ENCODE measurements around the gene RPL34. TPM values are rescaled to one million over a fixed set of nuclear protein-coding genes. Genes with fewer than 3 reads are reported as not detected.
"Not testable (repeated sequence)": the region's sequence is repeated elsewhere in the genome, so short reads cannot be mapped to it uniquely, and the experiment has no call there.

RPL34 gene
- polyA plus RNA-seq, result 1,000 to 10,000 TPM; 3,144 to 7,957 (median 3,556) TPM

- H3K27ac ChIP-seq (ENCODE audit: low read depth, low read length), result peak within 1 kb of the TSS; percentile 3
- 0 to 1% (median 0%) methylated on average over 32 of the region's 32 CpGs for WGBS, 3 donors
These were observed at the start of gene RPL34 for GRCh38 chr4:108620101-108620932. Gene RPL34 (plus strand): TSS chr4:108620576. CDS start chr4:108621960, 1,384 bp downstream.

GRCh38 chr4:108570993-108571569 lies 49.3 kb upstream of the RPL34 start:
- no peak overlapping the region for H3K27ac ChIP-seq (ENCODE audit: low read depth, low read length)
- 55 to 80% (median 55%) methylated on average over 4 of the region's 4 CpGs for WGBS, 3 donors

DNA sequence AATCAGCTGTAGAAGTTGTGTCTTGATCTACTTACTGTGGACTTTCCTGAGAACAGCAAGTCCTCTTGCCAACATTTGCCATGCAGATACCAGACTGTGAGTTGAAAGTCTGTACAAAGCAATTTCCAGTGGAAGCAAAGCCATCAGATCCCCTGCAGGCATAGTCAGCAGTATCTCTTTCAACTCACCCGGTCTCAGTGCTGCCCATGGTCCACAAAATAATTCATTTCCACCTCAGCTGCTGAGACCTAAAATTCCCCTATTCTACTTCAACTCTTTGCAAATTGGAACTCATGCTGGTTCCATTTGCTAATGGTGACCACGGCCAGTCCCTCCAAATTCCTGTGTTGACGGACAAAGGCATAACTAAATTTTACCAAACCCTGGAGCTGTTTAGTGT lies 46.0 kb upstream of the RPL34 start:
- no peak overlapping the region for H3K27ac ChIP-seq (ENCODE audit: low read depth, low read length)
- 79 to 85% (median 82%) methylated on average over 3 of the region's 3 CpGs for WGBS, 3 donors

DNA sequence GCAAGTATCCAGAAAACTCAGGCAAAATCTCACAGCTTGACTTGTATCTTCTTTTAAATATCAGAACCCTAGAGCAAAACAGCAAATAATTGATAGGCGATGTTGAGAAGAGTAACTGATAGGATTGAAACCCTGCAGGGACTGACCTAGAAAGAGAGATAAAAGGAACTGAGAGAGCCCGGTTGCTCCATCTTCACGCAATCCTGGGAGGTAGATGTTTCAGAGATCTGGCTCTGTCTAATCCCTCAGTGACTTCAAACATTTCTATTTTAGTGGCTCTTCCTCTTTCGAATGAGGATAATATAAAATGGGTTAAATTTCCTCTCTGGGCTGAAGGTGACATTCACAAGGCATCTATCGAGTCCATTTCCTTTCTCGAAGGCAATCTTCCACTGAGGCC lies 39.3 kb upstream of the RPL34 start:
- H3K27ac ChIP-seq (ENCODE audit: low read depth, low read length), result no peak overlapping the region
- WGBS, 3 donors, result 44 to 71% (median 60%) methylated on average over 6 of the region's 6 CpGs

- WGBS, 3 donors, result 72 to 80% (median 80%) methylated on average over 3 of the region's 3 CpGs
These were observed 33.6 kb upstream of the RPL34 start for GRCh38 chr4:108586778-108587177.

DNA sequence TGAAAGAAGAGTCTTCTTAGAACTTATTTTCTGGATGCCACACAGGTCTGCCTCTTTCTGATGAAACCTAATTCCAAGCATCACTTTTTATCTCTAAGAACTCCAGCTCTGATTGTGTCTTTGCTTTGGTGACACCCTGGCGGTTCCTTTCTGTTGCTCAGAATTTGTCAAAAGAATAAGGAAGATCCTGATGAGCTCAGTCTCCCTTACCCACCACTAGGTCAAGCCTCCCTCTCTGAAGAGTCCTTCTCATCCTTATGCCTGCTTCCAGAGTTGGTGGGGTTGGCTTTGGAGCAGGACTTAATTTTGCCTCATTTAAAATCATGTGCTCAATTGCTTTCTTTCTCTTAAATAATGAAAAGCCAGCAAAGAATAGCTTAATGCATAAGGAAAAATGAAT lies 31.5 kb upstream of the RPL34 start:
- WGBS, 3 donors, result 83 to 93% (median 86%) methylated on average over 1 of the region's 1 CpG
- no peak overlapping the region for H3K27ac ChIP-seq (ENCODE audit: low read depth, low read length)

More at GRCh38 chr4:108586778-108587177, 33.6 kb upstream of the RPL34 start:
- no peak overlapping the region for H3K27ac ChIP-seq (ENCODE audit: low read depth, low read length)

GRCh38 chr4:108589961-108590360 lies 30.4 kb upstream of the RPL34 start:
- no peak overlapping the region for H3K27ac ChIP-seq (ENCODE audit: low read depth, low read length)
- WGBS, 3 donors, result 52 to 77% (median 62%) methylated on average over 2 of the region's 2 CpGs

DNA sequence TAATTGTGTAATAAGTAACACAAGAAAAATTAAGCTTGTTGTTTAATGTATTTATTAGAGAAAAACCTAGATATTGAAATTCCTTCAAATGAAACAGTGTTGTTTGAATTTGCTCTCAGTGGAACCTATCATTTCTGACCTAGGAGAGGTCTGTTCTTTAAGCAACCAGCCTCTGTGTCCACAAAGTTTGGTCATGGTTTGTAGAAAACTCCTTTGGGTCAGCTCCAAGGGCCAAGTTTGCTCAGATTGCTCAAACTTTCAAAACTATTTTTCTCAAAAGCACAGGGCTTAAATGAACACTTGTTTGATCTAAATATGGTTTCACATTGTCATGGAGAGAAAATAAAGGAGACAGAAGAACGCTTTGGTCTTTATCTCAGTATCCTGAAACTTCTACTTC lies 29.6 kb upstream of the RPL34 start:
- H3K27ac ChIP-seq (ENCODE audit: low read depth, low read length), result no peak overlapping the region
- WGBS, 3 donors, result 94 to 96% (median 96%) methylated on average over 1 of the region's 1 CpG

GRCh38 chr4:108592674-108592986 lies 27.7 kb upstream of the RPL34 start:
- WGBS, 3 donors, result 79 to 87% (median 80%) methylated on average over 2 of the region's 2 CpGs
- no peak overlapping the region for H3K27ac ChIP-seq (ENCODE audit: low read depth, low read length)

DNA sequence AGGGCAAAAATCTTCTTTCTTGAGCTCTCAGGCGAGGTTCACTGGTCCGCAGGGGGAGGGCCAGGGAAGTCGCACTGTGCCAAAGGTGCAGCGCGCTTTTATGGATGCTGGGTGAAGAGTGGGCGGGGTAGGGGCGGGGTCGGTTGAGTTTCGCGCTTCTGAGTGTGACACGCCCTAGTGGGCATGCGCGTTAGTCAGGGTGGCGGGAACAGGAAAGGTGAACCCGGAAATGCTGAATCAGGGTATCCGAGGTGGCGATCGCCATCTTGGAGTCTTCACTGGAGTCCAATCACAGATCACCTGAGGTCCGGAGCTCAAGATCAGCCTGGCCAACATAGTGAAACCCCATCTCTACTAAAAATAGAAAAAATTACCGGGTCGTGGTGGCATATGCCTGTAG lies 26.1 kb upstream of the RPL34 start:
- not testable (repeated sequence) for H3K27ac ChIP-seq (ENCODE audit: low read depth, low read length)
- WGBS, 3 donors, result 97 to 98% (median 97%) methylated on average over 21 of the region's 21 CpGs

- 89 to 97% (median 89%) methylated on average over 1 of the region's 1 CpG for WGBS, 3 donors
- no peak overlapping the region for H3K27ac ChIP-seq (ENCODE audit: low read depth, low read length)
These were observed 24.0 kb upstream of the RPL34 start for GRCh38 chr4:108596344-108596743.

DNA sequence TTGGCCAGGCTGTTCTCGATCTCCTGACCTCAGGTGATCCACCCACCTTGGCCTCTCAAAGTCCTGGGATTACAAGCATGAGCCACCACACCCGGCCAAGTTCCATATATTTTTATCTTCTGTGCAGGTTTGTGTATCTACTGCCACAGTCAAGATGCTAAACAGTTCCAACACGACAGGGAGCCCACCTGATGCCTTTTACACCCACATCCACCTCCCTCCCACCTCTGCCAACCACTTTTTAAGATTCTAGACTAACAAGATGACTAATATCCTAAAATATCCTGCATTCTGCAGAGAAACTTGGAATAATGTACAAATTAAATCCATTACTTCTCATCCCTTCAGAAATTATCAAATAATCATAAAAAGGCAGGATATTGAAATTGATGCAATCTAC lies 19.3 kb upstream of the RPL34 start:
- H3K27ac ChIP-seq (ENCODE audit: low read depth, low read length), result no peak overlapping the region
- WGBS, 3 donors, result 63 to 87% (median 75%) methylated on average over 3 of the region's 3 CpGs

- 74 to 77% (median 76%) methylated on average over 1 of the region's 1 CpG for WGBS, 3 donors
- no peak overlapping the region for H3K27ac ChIP-seq (ENCODE audit: low read depth, low read length)
These were observed 18.8 kb upstream of the RPL34 start for GRCh38 chr4:108601532-108601931.

DNA sequence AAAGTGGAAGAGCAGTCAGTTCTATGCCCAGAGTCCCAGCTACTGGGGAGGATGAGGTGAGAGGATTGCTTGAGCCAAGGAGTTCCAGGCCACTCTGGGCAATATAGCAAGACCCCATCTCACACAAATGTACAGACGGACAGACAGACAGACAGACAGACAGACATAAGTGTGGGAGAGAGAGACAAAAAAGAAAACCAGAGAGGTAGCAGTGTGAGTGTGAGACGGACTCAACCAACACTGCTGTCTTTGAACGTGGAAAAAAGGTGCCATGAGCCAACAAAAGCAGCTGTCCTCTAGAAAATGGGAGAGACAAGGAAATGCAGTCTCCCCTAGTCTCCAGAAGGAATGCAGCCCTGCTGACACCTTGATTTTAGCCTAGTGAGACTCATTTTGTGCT lies 18.2 kb upstream of the RPL34 start:
- no peak overlapping the region for H3K27ac ChIP-seq (ENCODE audit: low read depth, low read length)
- WGBS, 3 donors, result 77 to 82% (median 78%) methylated on average over 3 of the region's 3 CpGs

GRCh38 chr4:108607079-108607815 lies 13.1 kb upstream of the RPL34 start:
- WGBS, 3 donors, result 86 to 94% (median 94%) methylated on average over 4 of the region's 4 CpGs
- no peak overlapping the region for H3K27ac ChIP-seq (ENCODE audit: low read depth, low read length)

- H3K27ac ChIP-seq (ENCODE audit: low read depth, low read length), result no peak overlapping the region
- 57 to 65% (median 60%) methylated on average over 10 of the region's 10 CpGs for WGBS, 3 donors
These were observed 9.0 kb upstream of the RPL34 start for GRCh38 chr4:108611365-108611764.

- H3K27ac ChIP-seq (ENCODE audit: low read depth, low read length), result no peak overlapping the region
- 72 to 87% (median 82%) methylated on average over 6 of the region's 6 CpGs for WGBS, 3 donors
These were observed 8.0 kb upstream of the RPL34 start for GRCh38 chr4:108612365-108612764.

GRCh38 chr4:108619372-108620100 lies 840 bp upstream of the RPL34 start:
- H3K27ac ChIP-seq (ENCODE audit: low read depth, low read length), result no peak overlapping the region
- 67 to 74% (median 71%) methylated on average over 7 of the region's 7 CpGs for WGBS, 3 donors

Measured in adipose tissue (tissue), 3 donors.